A549 (cell line): ENCODE data around the gene NRARP. TPM values are rescaled to one million over a fixed set of nuclear protein-coding genes. Genes with fewer than 3 reads are reported as not detected.

Source experiments
- ATAC-seq, 2 experiments: fragments of 200-7000 bp in 1 of 2; fragments of >200 bp in 1 of 2; cut with Nextera tagmentation in 1 of 2; cut with Tn5 transposase in 1 of 2; 3 replicates each; pipeline versions ENCODE4 v1.8.0 to v1.9.1; 2018 to 2020; ENCODE audit warnings: mild to moderate bottlenecking in 1 of 2, moderate library complexity in 1 of 2
- CTCF ChIA-PET: fragments of 300-600 bp; sonication (Branson Sonifier 250); formaldehyde crosslinking; extraction: SDS; loops from one replicate; lab custom pipeline; 2021; ENCODE audit warnings: antibody characterized with exemption, inconsistent platforms; lab: Yijun Ruan, JAX
- POLR2A ChIA-PET: fragments of 350-600 bp; formaldehyde crosslinking; extraction: SDS; loops from one replicate; lab custom pipeline; 2021; ENCODE audit warnings: antibody characterized with exemption, inconsistent platforms; lab: Yijun Ruan, JAX
- DNase-seq, 2 experiments: peaks; one replicate each; pipeline versions ENCODE4 v3.0.0 to v3.0.0-alpha.2; 2011 to 2016; ENCODE audit warnings: low read depth in 1 of 2, low spot score in 1 of 2
- FAIRE-seq: peaks from 2 replicates; lab custom pipeline; 2011; peaks lifted over from hg19 to GRCh38; lab: Jason Lieb, UNC
- H3K27ac ChIP-seq, 2 experiments: fragments of >200 bp; sonication (Bioruptor Twin); formaldehyde crosslinking; 3 replicates each; pipeline ENCODE4 v1.5.1; 2016 to 2017
- H3K4me1 ChIP-seq: fragments of >200 bp; sonication (Bioruptor Twin); formaldehyde crosslinking; 3 replicates; pipeline ENCODE4 v1.6.1; 2016
- H3K4me2 ChIP-seq: fragments of >200 bp; sonication (Bioruptor Twin); formaldehyde crosslinking; 3 replicates; pipeline ENCODE4 v1.6.1; 2016
- H3K4me3 ChIP-seq: fragments of >200 bp; sonication (Bioruptor Twin); formaldehyde crosslinking; 3 replicates; pipeline ENCODE4 v1.5.1; 2016
- H3K9me3 ChIP-seq: fragments of >200 bp; sonication (Bioruptor Twin); formaldehyde crosslinking; 3 replicates; pipeline ENCODE4 v1.6.1; 2016
- BHLHE40 ChIP-seq: IDR thresholded peaks from 2 replicates; pipeline ENCODE4 v1.6.1; 2012; ENCODE audit warnings: low read depth, low read length, inconsistent platforms
- CBX2 ChIP-seq: fragments of 200-600 bp; sonication (generic); IDR thresholded peaks from 2 replicates; pipeline ENCODE4 v1.6.1; 2016; ENCODE audit warnings: low read depth, mild to moderate bottlenecking, borderline replicate concordance
- CEBPB ChIP-seq, 2 experiments: fragments of >200 bp in 1 of 2; sonication (Bioruptor Twin) in 1 of 2; formaldehyde crosslinking in 1 of 2; IDR thresholded peaks; 2 replicates each; pipeline ENCODE4 v1.6.1; 2012 to 2016
- CHD4 ChIP-seq: fragments of 200-600 bp; sonication (generic); IDR thresholded peaks from 2 replicates; pipeline ENCODE4 v1.6.1; 2016; ENCODE audit warnings: antibody characterized with exemption, mild to moderate bottlenecking, borderline replicate concordance
- ELK1 ChIP-seq: fragments of 150-350 bp; IDR thresholded peaks from 2 replicates; pipeline ENCODE4 v1.6.1; 2014; ENCODE audit warnings: low read depth, mild to moderate bottlenecking, low read length
- ESRRA ChIP-seq: fragments of 150-350 bp; IDR thresholded peaks from 2 replicates; pipeline ENCODE4 v1.6.1; 2014; ENCODE audit warnings: mild to moderate bottlenecking, low read length, borderline replicate concordance
- GATA3 ChIP-seq: IDR thresholded peaks from 2 replicates; pipeline ENCODE4 v1.6.1; 2012; ENCODE audit warnings: borderline replicate concordance
- HDAC2 ChIP-seq: fragments of 200-600 bp; sonication (generic); IDR thresholded peaks from 2 replicates; pipeline ENCODE4 v1.6.1; 2016
- HEYL ChIP-seq: fragments of 250-450 bp; sonication (Bioruptor Pico); IDR thresholded peaks from 2 replicates; pipeline ENCODE4 v1.8.0; 2021; ENCODE audit warnings: mild to moderate bottlenecking, moderate library complexity
- HOXB13 ChIP-seq: fragments of 250-450 bp; sonication (Bioruptor Pico); IDR thresholded peaks from 2 replicates; pipeline ENCODE4 v1.5.0; 2020; ENCODE audit warnings: low read depth, mild to moderate bottlenecking, moderate library complexity
- HOXB5 ChIP-seq: fragments of 250-450 bp; sonication (Bioruptor Pico); IDR thresholded peaks from 2 replicates; pipeline ENCODE4 v1.5.0; 2020; ENCODE audit warnings: mild to moderate bottlenecking, moderate library complexity
- JUN ChIP-seq, 2 experiments: fragments of >200 bp; sonication (Bioruptor Twin); formaldehyde crosslinking; IDR thresholded peaks; 2 replicates in 1 of 2; 3 replicates in 1 of 2; pipeline ENCODE4 v1.6.1; 2016 to 2017
- KDM5A ChIP-seq: fragments of 200-600 bp; sonication (generic); IDR thresholded peaks from 2 replicates; pipeline ENCODE4 v1.6.1; 2016; ENCODE audit warnings: antibody characterized with exemption, mild to moderate bottlenecking
- MAFK ChIP-seq: fragments of 450-650 bp; IDR thresholded peaks from 2 replicates; pipeline ENCODE4 v1.6.1; 2014; ENCODE audit not compliant: partially characterized antibody
- MAX ChIP-seq: IDR thresholded peaks from 2 replicates; pipeline ENCODE4 v1.6.1; 2012
- NFE2L2 ChIP-seq: fragments of 150-350 bp; conservative IDR thresholded peaks from 2 replicates; pipeline ENCODE4 v1.6.1; 2014; ENCODE audit warnings: low read length
- NPAS2 ChIP-seq: fragments of 250-450 bp; sonication (Bioruptor Pico); IDR thresholded peaks from 2 replicates; pipeline ENCODE4 v1.8.0; 2022; ENCODE audit warnings: mild to moderate bottlenecking, moderate library complexity, borderline replicate concordance
- NR3C1 ChIP-seq: fragments of >200 bp; sonication (Bioruptor Twin); formaldehyde crosslinking; IDR thresholded peaks from 3 replicates; pipeline ENCODE4 v1.6.1; 2017
- POLR2A ChIP-seq: IDR thresholded peaks from 2 replicates; pipeline ENCODE4 v1.6.1; 2012; ENCODE audit warnings: mild to moderate bottlenecking, low read length
- POLR2AphosphoS2 ChIP-seq: conservative IDR thresholded peaks from 2 replicates; pipeline ENCODE4 v1.6.1; 2012; ENCODE audit warnings: low read length, improper control_type of control experiment, inconsistent platforms
- RAD21 ChIP-seq, 2 experiments: fragments of >200 bp in 1 of 2; sonication (Bioruptor Twin) in 1 of 2; formaldehyde crosslinking in 1 of 2; IDR thresholded peaks in 1 of 2; conservative IDR thresholded peaks in 1 of 2; 2 replicates in 1 of 2; 3 replicates in 1 of 2; pipeline ENCODE4 v1.6.1; 2012 to 2018; ENCODE audit warnings: inconsistent platforms in 1 of 2
- RCOR1 ChIP-seq: fragments of 150-350 bp; IDR thresholded peaks from 2 replicates; pipeline ENCODE4 v1.6.1; 2014; ENCODE audit warnings: antibody characterized with exemption, low read length, low read depth
- REST ChIP-seq: fragments of 200-600 bp; sonication (generic); IDR thresholded peaks from 2 replicates; pipeline ENCODE4 v1.6.1; 2016; ENCODE audit warnings: antibody characterized with exemption, mild to moderate bottlenecking, moderate library complexity
- RFX5 ChIP-seq: fragments of 450-650 bp; IDR thresholded peaks from 2 replicates; pipeline ENCODE4 v1.7.1; 2014; ENCODE audit warnings: antibody characterized with exemption, mild to moderate bottlenecking, moderate library complexity
- RNF2 ChIP-seq: fragments of 200-600 bp; sonication (generic); IDR thresholded peaks from 2 replicates; pipeline ENCODE4 v1.6.1; 2016; ENCODE audit warnings: low read depth, mild to moderate bottlenecking, antibody characterized with exemption, moderate library complexity, borderline replicate concordance
- SMC3 ChIP-seq: fragments of >200 bp; sonication (Bioruptor Twin); formaldehyde crosslinking; IDR thresholded peaks from 3 replicates; pipeline ENCODE4 v1.6.1; 2018; ENCODE audit warnings: inconsistent platforms
- USF2 ChIP-seq: fragments of 450-650 bp; IDR thresholded peaks from 2 replicates; pipeline ENCODE4 v1.6.1; 2014; ENCODE audit warnings: antibody characterized with exemption
- ZC3H11A ChIP-seq: fragments of 450-650 bp; IDR thresholded peaks from 2 replicates; pipeline ENCODE4 v1.6.1; 2014; ENCODE audit warnings: antibody characterized with exemption, mild to moderate bottlenecking
- WGBS: methylation state at CpG from one replicate; pipeline ENCODE4 v1.1.6; 2017; ENCODE audit errors: missing lambda C conversion rate; 5-methylcytosine and 5-hydroxymethylcytosine counted together
- polyA plus RNA-seq, 4 experiments: library from polyadenylated mRNA; depleted of rRNA in 3 of 4; stranded (reverse); fragments of >200 nt; fragmentation: RNase III in 1 of 4; extraction: RNeasy Plus Mini Kit Qiagen cat#74134 plus additional on column Dnase treatment in 1 of 4; gene quantifications; 2 replicates in 3 of 4; 3 replicates in 1 of 4; pipeline ENCODE4 v1.2.3, GENCODE V29; 2011 to 2017
- TF ChIP-seq, protein P1 (sequence below): fragments of >200 bp; sonication (Bioruptor Twin); formaldehyde crosslinking; IDR thresholded peaks from 3 replicates; pipeline ENCODE4 v1.6.1; 2016
- TF ChIP-seq, protein P2 (sequence below): fragments of >200 bp; sonication (Bioruptor Twin); formaldehyde crosslinking; IDR thresholded peaks from 3 replicates; pipeline ENCODE4 v1.5.1; 2016

Gene NRARP
- polyA plus RNA-seq, 2 of the 4 experiments (the other 2 are of a cell fraction), result 1.3 to 5.1 TPM

DNA sequence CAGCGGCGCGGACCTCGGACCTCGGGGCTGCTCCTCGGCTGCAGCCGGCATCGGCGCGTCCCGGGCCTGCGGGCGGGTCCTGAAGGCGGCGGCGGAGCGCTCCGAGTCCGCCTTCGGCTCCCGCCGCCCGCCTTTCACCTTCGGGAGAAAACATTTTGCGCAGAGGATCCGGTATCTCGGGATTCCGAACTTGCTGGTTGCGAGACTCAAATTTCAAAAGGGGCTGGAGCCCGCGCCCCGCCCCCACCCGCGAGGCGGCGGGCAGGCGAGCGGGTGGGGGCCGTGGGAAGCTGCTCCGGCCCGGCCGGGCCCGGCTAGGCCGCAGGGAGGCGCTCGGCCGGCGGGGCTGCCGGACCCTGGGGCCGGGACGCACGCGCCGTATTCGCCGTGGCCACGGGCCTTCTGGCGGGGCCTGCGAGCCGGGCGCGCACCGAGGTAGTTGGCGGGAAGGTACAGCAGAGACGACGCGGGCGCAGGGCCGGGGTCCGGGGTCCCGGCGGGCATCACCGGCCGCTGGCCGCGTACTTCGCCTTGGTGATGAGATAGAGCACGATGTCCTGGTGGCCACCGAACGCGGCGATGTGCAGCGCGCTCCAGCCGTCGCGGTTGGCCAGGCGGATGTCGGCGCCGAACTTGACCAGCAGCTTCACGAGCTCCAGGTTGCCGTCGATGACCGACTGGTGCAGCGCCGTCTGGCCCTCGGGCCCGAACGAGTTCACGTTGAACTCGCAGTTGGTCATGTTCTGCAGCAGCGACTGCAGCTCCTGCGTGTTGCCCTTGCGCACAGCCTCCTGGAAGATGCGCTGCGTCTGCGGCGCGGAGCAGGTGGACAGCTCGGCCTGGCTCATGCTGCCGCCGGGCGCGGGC lies 757 bp downstream of the NRARP start:
- H3K27ac ChIP-seq, result peak overlapping the region; percentile 58 to 90
- ChIA-PET CTCF (interaction anchor here (0.6 to 4.4 kb wide), 53 partner anchors 8 to 298 kb away, joined by 3 to 51 read pairs (median 4); partner anchors contain the start of genes ENTPD8, EXD3, NELFB and NOXA1), POLR2A (interaction anchor here (0.6 to 2.2 kb wide), 10 partner anchors 15 to 234 kb away, joined by 3 to 19 read pairs (median 8); partner anchors contain the start of genes EXD3, NOXA1, NSMF and TOR4A)
- FAIRE-seq, result no peak
- H3K4me1 ChIP-seq, result peaks cover 27% of the 10 kb centered on the region
- 2% methylated on average over 12 of the region's 115 CpGs for WGBS
- peak overlapping the region; percentile 84 for H3K4me2 ChIP-seq
- peak in 1 of 2 experiments; percentile 85 for DNase-seq
- H3K4me3 ChIP-seq, result peak overlapping the region; percentile 49
- ATAC-seq, result peak; percentile 37 to 43
- H3K9me3 ChIP-seq, result no peaks in the 10 kb centered on the region
- no peak for TF ChIP-seq USF2
- no peak for TF ChIP-seq ESRRA
- TF ChIP-seq KDM5A, result no peak
- TF ChIP-seq NFE2L2, result no peak
- TF ChIP-seq CEBPB (IDR thresholded peaks at IDR 0.05), result no peak
- TF ChIP-seq POLR2A, result 0 out of 2 replicates have a peak, but pooled peaks have one; percentile 3
- TF ChIP-seq MAX, result peak; percentile 94
- TF ChIP-seq HOXB13 (CRISPR knock-in tag), result peak; percentile 74; the same call in 1 of the 2 replicates
- no peak for TF ChIP-seq NPAS2
- TF ChIP-seq ELK1, result no peak
- no peak for TF ChIP-seq POLR2AphosphoS2
- TF ChIP-seq RNF2, result peak; percentile 72; the same call in 1 of the 2 replicates
- no peak for TF ChIP-seq REST
- peak; percentile 30; the same call in 1 of the 3 replicates for TF ChIP-seq SMC3
- TF ChIP-seq CBX2, result no peak
- TF ChIP-seq RCOR1, result no peak
- no peak for TF ChIP-seq NR3C1
- TF ChIP-seq HEYL (CRISPR knock-in tag), result no peak
- no peak for TF ChIP-seq GATA3
- TF ChIP-seq RAD21 (conservative IDR thresholded peaks at IDR 0.05 in 1 of 2, IDR thresholded peaks at IDR 0.05 in 1 of 2), result no peak; a peak in 1 of 5 replicates
- TF ChIP-seq HDAC2, result peak; percentile 80; the same call in 1 of the 2 replicates
- no peak for TF ChIP-seq MAFK
- TF ChIP-seq, protein P1, sequence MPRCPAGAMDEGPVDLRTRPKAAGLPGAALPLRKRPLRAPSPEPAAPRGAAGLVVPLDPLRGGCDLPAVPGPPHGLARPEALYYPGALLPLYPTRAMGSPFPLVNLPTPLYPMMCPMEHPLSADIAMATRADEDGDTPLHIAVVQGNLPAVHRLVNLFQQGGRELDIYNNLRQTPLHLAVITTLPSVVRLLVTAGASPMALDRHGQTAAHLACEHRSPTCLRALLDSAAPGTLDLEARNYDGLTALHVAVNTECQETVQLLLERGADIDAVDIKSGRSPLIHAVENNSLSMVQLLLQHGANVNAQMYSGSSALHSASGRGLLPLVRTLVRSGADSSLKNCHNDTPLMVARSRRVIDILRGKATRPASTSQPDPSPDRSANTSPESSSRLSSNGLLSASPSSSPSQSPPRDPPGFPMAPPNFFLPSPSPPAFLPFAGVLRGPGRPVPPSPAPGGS, result no peak
- TF ChIP-seq CHD4, result no peak
- TF ChIP-seq HOXB5 (CRISPR knock-in tag), result 0 out of 2 replicates have a peak, but pooled peaks have one; percentile 17
- TF ChIP-seq RFX5, result no peak
- TF ChIP-seq, protein P2, sequence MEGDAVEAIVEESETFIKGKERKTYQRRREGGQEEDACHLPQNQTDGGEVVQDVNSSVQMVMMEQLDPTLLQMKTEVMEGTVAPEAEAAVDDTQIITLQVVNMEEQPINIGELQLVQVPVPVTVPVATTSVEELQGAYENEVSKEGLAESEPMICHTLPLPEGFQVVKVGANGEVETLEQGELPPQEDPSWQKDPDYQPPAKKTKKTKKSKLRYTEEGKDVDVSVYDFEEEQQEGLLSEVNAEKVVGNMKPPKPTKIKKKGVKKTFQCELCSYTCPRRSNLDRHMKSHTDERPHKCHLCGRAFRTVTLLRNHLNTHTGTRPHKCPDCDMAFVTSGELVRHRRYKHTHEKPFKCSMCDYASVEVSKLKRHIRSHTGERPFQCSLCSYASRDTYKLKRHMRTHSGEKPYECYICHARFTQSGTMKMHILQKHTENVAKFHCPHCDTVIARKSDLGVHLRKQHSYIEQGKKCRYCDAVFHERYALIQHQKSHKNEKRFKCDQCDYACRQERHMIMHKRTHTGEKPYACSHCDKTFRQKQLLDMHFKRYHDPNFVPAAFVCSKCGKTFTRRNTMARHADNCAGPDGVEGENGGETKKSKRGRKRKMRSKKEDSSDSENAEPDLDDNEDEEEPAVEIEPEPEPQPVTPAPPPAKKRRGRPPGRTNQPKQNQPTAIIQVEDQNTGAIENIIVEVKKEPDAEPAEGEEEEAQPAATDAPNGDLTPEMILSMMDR, result peak; percentile 47
- no peak for TF ChIP-seq ZC3H11A
- peak in 1 of 2 experiments; percentile 58; a peak in 3 of 5 replicates for TF ChIP-seq JUN (IDR thresholded peaks at IDR 0.05)
- TF ChIP-seq BHLHE40, result no peak
